Spleen (tissue), 11 donors: ENCODE measurements around the gene NHEJ1. TPM values are rescaled to one million over a fixed set of nuclear protein-coding genes. Genes with fewer than 3 reads are reported as not detected.

Experiments used
- DNase-seq: peaks from one replicate; pipeline ENCODE4 v3.0.0-alpha.2; 2020
- H3K27ac ChIP-seq, 8 donors: fragments of 200-600 bp; sonication (generic) in 7 of 8; 1 replicate in 4 of 8; 2 replicates in 4 of 8; pipeline versions ENCODE4 v1.5.0 to v1.8.0; 2016 to 2021; ENCODE audit warnings: inconsistent platforms in 4 of 8, mild to moderate bottlenecking in 4 of 8, moderate library complexity in 1 of 8
- H3K27me3 ChIP-seq, 7 donors: fragments of 200-600 bp; sonication (generic) in 6 of 7; replicated peaks in 1 of 7; 1 replicate in 4 of 7; 2 replicates in 3 of 7; pipeline versions ENCODE4 v1.5.0 to v1.8.0; 2016 to 2021; ENCODE audit warnings: inconsistent platforms in 3 of 7, mild to moderate bottlenecking in 1 of 7
- H3K36me3 ChIP-seq, 6 donors: fragments of 200-600 bp; sonication (generic) in 5 of 6; 1 replicate in 4 of 6; 2 replicates in 2 of 6; pipeline versions ENCODE4 v1.5.0 to v1.8.0; 2016 to 2021; ENCODE audit warnings: inconsistent platforms in 2 of 6
- H3K4me1 ChIP-seq, 6 donors: fragments of 200-600 bp; sonication (generic) in 5 of 6; 1 replicate in 3 of 6; 2 replicates in 3 of 6; pipeline versions ENCODE4 v1.5.0 to v1.8.0; 2016 to 2021; ENCODE audit warnings: inconsistent platforms in 3 of 6
- H3K4me3 ChIP-seq, 8 donors: fragments of 200-600 bp; sonication (generic) in 7 of 8; 1 replicate in 4 of 8; 2 replicates in 4 of 8; pipeline versions ENCODE4 v1.5.0 to v1.8.0; 2016 to 2021; ENCODE audit warnings: inconsistent platforms in 4 of 8, mild to moderate bottlenecking in 4 of 8, moderate library complexity in 2 of 8
- H3K9me3 ChIP-seq, 8 donors: fragments of 200-600 bp; sonication (generic) in 7 of 8; 1 replicate in 4 of 8; 2 replicates in 4 of 8; pipeline versions ENCODE4 v1.5.0 to v1.8.0; 2016 to 2021; ENCODE audit warnings: inconsistent platforms in 4 of 8
- POLR2A ChIP-seq, 3 donors: fragments of 450-650 bp; IDR thresholded peaks; one replicate each; pipeline ENCODE4 v1.5.1; 2017; ENCODE audit warnings: antibody characterized with exemption in 3 of 3, mild to moderate bottlenecking in 1 of 3
- POLR2AphosphoS5 ChIP-seq, 3 donors: sonication (generic); formaldehyde crosslinking; IDR thresholded peaks; one replicate each; pipeline ENCODE4 v1.5.1; 2017; ENCODE audit warnings: antibody characterized with exemption in 3 of 3
- WGBS, 5 donors: extraction: QIAGEN DNeasy Blood & Tissue Kit in 3 of 5; methylation state at CpG; one replicate each; pipeline versions ENCODE4 v1.1.5 to v1.1.7; 2013 to 2018; 5-methylcytosine and 5-hydroxymethylcytosine counted together
- intact Hi-C: fragments of 100-400 bp; cut with DNase I; formaldehyde crosslinking; loops from one replicate; pipeline ENCODE4 v1.15.0; 2023; ENCODE audit warnings: low total_unique reads
- polyA plus RNA-seq, 3 donors: library from polyadenylated mRNA; stranded (reverse); fragments of 200-250 nt; gene quantifications; one replicate each; pipeline ENCODE4 v1.2.1, GENCODE V29; 2013
- total RNA-seq, 7 donors: library from RNA; depleted of rRNA in 3 of 7; stranded (reverse); fragments of >200 nt in 3 of 7; fragmentation: NEBNext Ultra II Directional in 4 of 7; extraction: Animal tissue kit (Norgen Biotek cat#: 25700) in 4 of 7; gene quantifications; one replicate each; pipeline versions ENCODE4 v1.1.0 to v1.2.1, GENCODE V29; 2016 to 2021
- TF ChIP-seq, protein P1 (sequence below), 11 experiments: fragments of 200-600 bp in 7 of 11; fragments of 450-650 bp in 4 of 11; sonication (generic) in 4 of 11; IDR thresholded peaks in 8 of 11; conservative IDR thresholded peaks in 3 of 11; 1 replicate in 7 of 11; 2 replicates in 4 of 11; pipeline versions ENCODE4 v1.4.0 to v1.8.0; 2016 to 2021; ENCODE audit warnings: antibody characterized with exemption in 11 of 11, inconsistent platforms in 4 of 11, mild to moderate bottlenecking in 1 of 11
- donor health status: healthy with polysubstance abuse.
- donor health status: DM: no; HTN: no; CAD: no; lungs with moderate emphysema.
- donor health status: DM: no; HTN: no; CAD: no.
- donor health status: Bipolar disorder and iron deficiency.
- donor health status: healthy.
- donor health status: DM: no; HTN: no; CAD: no.
- donor health status: DM: yes; HTN: yes; CAD: no.

Gene NHEJ1
- total and polyA plus RNA-seq, 10 donors, result 5.5 to 25.9 (median 14.0) TPM

DNA sequence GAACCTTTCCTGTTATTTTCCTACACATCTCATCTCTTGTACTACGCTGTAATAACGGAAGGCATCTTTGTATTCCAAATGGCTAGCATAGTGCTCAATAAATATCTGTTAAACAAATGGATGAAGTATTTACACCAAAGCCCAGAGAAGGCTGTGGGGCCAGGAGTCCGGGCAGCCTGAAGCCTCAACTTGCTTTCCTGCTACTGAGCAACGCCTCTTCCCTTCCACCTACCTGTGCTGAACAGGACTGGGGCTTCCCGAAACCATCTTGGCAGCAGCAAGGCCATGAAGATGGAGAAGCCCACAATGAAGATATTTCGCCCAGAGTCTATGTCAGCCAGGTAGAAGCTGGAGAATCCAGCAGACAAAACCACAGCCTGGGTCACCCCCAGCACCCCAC lies 2.5 kb upstream of the NHEJ1 start:
- no peak for DNase-seq
- WGBS, 5 donors, result 93 to 96% (median 93%) methylated on average over 6 of the region's 6 CpGs
- no peaks in the 10 kb centered on the region for H3K27me3 ChIP-seq
- intact Hi-C loops, result loop anchor here (5.0 kb wide), 1 partner anchor 129 kb away; no protein-coding TSS in a partner anchor
- TF ChIP-seq, protein P1, sequence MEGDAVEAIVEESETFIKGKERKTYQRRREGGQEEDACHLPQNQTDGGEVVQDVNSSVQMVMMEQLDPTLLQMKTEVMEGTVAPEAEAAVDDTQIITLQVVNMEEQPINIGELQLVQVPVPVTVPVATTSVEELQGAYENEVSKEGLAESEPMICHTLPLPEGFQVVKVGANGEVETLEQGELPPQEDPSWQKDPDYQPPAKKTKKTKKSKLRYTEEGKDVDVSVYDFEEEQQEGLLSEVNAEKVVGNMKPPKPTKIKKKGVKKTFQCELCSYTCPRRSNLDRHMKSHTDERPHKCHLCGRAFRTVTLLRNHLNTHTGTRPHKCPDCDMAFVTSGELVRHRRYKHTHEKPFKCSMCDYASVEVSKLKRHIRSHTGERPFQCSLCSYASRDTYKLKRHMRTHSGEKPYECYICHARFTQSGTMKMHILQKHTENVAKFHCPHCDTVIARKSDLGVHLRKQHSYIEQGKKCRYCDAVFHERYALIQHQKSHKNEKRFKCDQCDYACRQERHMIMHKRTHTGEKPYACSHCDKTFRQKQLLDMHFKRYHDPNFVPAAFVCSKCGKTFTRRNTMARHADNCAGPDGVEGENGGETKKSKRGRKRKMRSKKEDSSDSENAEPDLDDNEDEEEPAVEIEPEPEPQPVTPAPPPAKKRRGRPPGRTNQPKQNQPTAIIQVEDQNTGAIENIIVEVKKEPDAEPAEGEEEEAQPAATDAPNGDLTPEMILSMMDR (IDR thresholded peaks at IDR 0.05 in 8 of 11, conservative IDR thresholded peaks at IDR 0.05 in 3 of 11), result no peak
- TF ChIP-seq POLR2AphosphoS5 (IDR thresholded peaks at IDR 0.05), result no peak
- no peak for TF ChIP-seq POLR2A (IDR thresholded peaks at IDR 0.05)
- H3K4me3 ChIP-seq, result no peak overlapping the region
- no peaks in the 10 kb centered on the region for H3K9me3 ChIP-seq
- H3K36me3 ChIP-seq, result peaks cover 0 to 20% (median 0%) of the 10 kb centered on the region in 6 donors
- peaks cover 7 to 25% (median 14%) of the 10 kb centered on the region in 6 donors for H3K4me1 ChIP-seq
- no peak overlapping the region for H3K27ac ChIP-seq

DNA sequence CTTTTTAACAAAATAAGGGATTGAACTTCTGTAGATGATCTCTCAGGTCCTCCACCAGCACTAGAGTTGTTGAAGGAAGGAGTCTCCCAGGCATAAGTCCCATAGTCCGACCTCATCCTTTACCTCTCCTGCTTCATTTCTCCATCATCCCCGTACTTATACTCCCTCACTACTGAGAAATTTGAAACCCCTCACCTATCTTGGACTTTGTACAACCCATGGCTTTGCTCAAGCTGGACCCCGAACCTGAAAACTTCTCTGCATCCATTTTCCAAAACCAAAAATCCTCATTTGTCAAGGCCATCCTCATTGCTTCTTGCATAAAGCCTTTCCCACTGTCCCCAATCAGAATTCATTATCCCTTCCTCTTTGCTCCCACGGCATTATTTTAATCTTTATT lies 482 bp upstream of the NHEJ1 start:
- TF ChIP-seq, protein P1 (IDR thresholded peaks at IDR 0.05 in 8 of 11, conservative IDR thresholded peaks at IDR 0.05 in 3 of 11), result no peak
- TF ChIP-seq POLR2AphosphoS5 (IDR thresholded peaks at IDR 0.05) (no peak), POLR2A (IDR thresholded peaks at IDR 0.05) (no peak)
- Histone ChIP-seq H3K9me3 (no peaks in the 10 kb centered on the region), H3K27me3 (no peaks in the 10 kb centered on the region), H3K4me3 (peak overlapping the region in 6 of 8 donors; percentile 63 to 81 (median 73)), H3K27ac (peak overlapping the region; percentile 90 to 97 (median 96)), H3K36me3 (peaks cover 0 to 31% (median 16%) of the 10 kb centered on the region in 6 donors), H3K4me1 (peaks cover 7 to 24% (median 14%) of the 10 kb centered on the region in 6 donors)
- intact Hi-C loops, result loop anchor here (5.0 kb wide), 1 partner anchor 131 kb away; no protein-coding TSS in a partner anchor
- no peak for DNase-seq
- WGBS, 5 donors, result 74 to 91% (median 79%) methylated on average over 4 of the region's 4 CpGs

DNA sequence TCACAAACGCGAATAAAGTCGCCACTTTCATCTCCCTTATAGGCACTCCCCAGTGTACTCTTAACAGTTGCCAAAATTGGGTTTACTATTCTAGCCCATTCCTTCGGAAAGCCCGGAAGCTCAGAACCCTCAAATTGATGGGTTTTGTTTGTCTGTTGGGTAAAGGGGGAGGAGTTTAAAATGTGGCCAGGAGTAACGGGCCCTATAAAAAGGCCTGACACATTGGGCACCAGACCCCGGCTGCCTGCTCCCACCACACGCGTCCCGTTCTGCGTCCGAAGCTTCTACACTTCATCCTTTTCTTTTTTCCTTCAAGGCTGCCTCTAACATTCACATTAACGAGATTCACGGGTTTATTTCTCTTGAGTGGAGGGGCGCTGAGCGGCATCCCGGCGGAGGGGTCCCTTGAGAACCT lies 837 bp downstream of the NHEJ1 start:
- Histone ChIP-seq H3K27me3 (no peaks in the 10 kb centered on the region), H3K4me3 (peak overlapping the region; percentile 52 to 81 (median 73)), H3K36me3 (peaks cover 0 to 33% (median 19%) of the 10 kb centered on the region in 6 donors), H3K4me1 (peaks cover 7 to 24% (median 14%) of the 10 kb centered on the region in 6 donors), H3K9me3 (no peaks in the 10 kb centered on the region), H3K27ac (peak overlapping the region; percentile 90 to 97 (median 96))
- WGBS, 5 donors, result 11 to 21% (median 19%) methylated on average over 18 of the region's 18 CpGs
- DNase-seq, result no peak
- intact Hi-C loops, result loop anchor here (5.0 to 10.0 kb wide), 2 partner anchors 105 to 133 kb away; no protein-coding TSS in a partner anchor
- TF ChIP-seq POLR2A (IDR thresholded peaks at IDR 0.05) (no peak), POLR2AphosphoS5 (IDR thresholded peaks at IDR 0.05) (no peak)
- TF ChIP-seq, protein P1 (IDR thresholded peaks at IDR 0.05 in 8 of 11, conservative IDR thresholded peaks at IDR 0.05 in 3 of 11), result no peak

DNA sequence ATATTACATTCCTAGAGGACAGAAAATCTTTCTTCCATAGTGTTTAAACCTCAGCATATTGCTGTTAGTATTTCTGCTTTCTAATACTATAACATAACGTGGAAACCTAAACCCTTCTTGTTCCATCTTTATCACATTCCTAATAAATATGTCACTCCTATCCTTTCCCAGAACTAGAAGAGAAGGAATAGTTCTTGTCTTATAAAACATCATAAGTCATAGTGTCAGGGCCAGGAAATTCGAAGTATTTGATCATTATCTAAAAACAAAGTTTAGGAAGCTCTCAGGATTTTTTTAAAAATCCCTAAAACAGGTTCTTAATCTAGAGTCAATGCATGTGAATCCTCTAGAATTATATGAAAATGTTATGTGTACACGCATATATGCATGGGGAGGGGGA lies 2.0 kb downstream of the NHEJ1 start:
- H3K27ac ChIP-seq, result no peak overlapping the region
- H3K9me3 ChIP-seq, result no peaks in the 10 kb centered on the region
- TF ChIP-seq POLR2AphosphoS5 (IDR thresholded peaks at IDR 0.05), result no peak
- TF ChIP-seq, protein P1 (IDR thresholded peaks at IDR 0.05 in 8 of 11, conservative IDR thresholded peaks at IDR 0.05 in 3 of 11), result no peak
- no peak for TF ChIP-seq POLR2A (IDR thresholded peaks at IDR 0.05)
- no peak for DNase-seq
- intact Hi-C loops, result loop anchor here (10.0 kb wide), 1 partner anchor 104 kb away; no protein-coding TSS in a partner anchor
- H3K4me3 ChIP-seq, result no peak overlapping the region
- H3K27me3 ChIP-seq, result no peaks in the 10 kb centered on the region
- H3K36me3 ChIP-seq, result peaks cover 0 to 43% (median 21%) of the 10 kb centered on the region in 6 donors
- peaks cover 7 to 24% (median 14%) of the 10 kb centered on the region in 6 donors for H3K4me1 ChIP-seq
- WGBS, 5 donors, result 83 to 87% (median 83%) methylated on average over 3 of the region's 3 CpGs
